Activated naive CD4-positive, alpha-beta T cell treated with anti-CD3 and anti-CD28 coated beads for 36 hours (primary cell): Measurements from ENCODE around the gene KCTD5. TPM values are rescaled to one million over a fixed set of nuclear protein-coding genes. Genes with fewer than 3 reads are reported as not detected.

ENCODE experiments used
- CTCF ChIA-PET: fragments of 350-600 bp; sonication (Branson Sonifier 250); formaldehyde crosslinking; loops from one replicate; lab custom pipeline; 2021; ENCODE audit warnings: antibody characterized with exemption; lab: Charles Lee
- DNase-seq: peaks from one replicate; pipeline ENCODE4 v3.0.0-alpha.2; 2020
- H3K27ac Mint-ChIP-seq: one replicate; pipeline ENCODE4 v1.8.0; 2021; ENCODE audit warnings: mild to moderate bottlenecking, mixed read lengths
- H3K27me3 Mint-ChIP-seq: one replicate; pipeline ENCODE4 v1.8.0; 2021; ENCODE audit warnings: low read depth, mixed read lengths
- H3K36me3 Mint-ChIP-seq: one replicate; pipeline ENCODE4 v1.8.0; 2021; ENCODE audit warnings: low read depth, mixed read lengths
- H3K4me1 Mint-ChIP-seq: one replicate; pipeline ENCODE4 v1.8.0; 2021; ENCODE audit warnings: low read depth, mixed read lengths
- H3K4me3 Mint-ChIP-seq: one replicate; pipeline ENCODE4 v1.8.0; 2021; ENCODE audit warnings: mild to moderate bottlenecking, moderate library complexity, mixed read lengths
- H3K9me3 Mint-ChIP-seq: one replicate; pipeline ENCODE4 v1.8.0; 2021; ENCODE audit warnings: mixed read lengths
- intact Hi-C: fragments of 100-400 bp; cut with micrococcal nuclease; formaldehyde crosslinking; loops from one replicate; pipeline ENCODE4 v1.15.1; 2023
- total RNA-seq, 2 experiments: library from RNA; stranded (reverse); gene quantifications; one replicate each; pipeline ENCODE4 v1.2.3, GENCODE V29; 2021

The KCTD5 gene
- total RNA-seq, 2 experiments from 2014 or later, result 21.8 to 24.1 TPM

DNA sequence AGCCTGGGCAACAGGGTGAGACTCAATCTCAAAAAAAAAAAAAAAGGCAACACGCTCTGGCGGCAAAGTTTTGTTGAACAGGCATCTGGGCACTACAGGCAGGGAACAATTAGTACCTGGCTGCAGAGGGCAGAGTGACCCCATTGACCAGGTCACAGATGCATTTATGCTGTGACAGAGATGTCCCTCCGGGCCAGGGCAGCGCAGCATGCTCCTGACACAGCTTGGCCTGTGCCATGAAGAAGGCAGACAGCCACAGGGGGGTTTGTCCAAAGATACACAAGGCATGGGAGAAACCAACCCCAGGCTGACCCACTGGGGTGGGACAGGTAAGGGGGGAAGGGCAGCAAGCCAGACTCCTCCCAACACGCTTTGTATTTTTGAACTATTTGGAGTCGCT lies 62.4 kb downstream of the KCTD5 start:
- H3K36me3 Mint-ChIP-seq, result peaks cover 2% of the 10 kb centered on the region

DNA sequence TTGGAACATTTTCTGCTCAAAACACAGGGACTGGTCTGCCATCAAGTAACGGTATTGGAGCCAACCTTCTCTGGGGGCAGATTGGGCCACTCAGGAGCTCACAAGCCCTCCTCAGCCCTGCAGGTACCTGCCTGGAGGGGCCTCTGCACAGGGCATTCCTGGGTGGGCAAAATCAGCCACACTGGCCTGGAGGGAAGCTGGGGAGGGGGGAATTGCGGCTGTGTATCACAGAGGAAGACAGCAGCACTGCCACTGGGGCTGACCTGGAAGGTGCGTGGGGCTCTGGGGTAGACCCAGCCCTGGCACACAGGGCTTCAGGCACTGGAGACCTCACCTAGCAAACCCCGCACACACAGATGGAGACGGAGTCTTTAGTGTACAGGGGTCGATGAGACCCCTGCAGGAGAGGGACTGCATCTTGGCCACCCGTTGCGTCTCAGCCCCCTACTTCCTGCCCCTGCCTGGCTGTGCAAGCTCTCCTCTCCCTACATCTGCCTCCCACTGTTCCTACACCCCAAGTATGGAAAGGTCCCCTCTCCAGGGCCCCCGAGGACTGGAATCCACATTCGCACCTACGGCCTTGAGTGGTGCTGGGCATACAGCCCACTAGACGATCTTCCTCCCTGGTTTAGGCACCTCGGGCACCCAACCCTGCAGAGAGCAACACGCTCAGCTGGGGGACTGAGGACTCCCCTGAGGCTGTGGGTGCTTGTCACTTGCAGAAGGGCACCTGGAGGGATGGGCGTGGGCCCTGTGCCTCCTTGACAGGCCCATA lies 63.0 kb downstream of the KCTD5 start:
- CTCF ChIA-PET, result no interaction called here
- no peak for DNase-seq
- Mint-ChIP-seq H3K4me3 (no peak overlapping the region), H3K4me1 (no peaks in the 10 kb centered on the region), H3K9me3 (no peaks in the 10 kb centered on the region), H3K36me3 (peaks cover 2% of the 10 kb centered on the region), H3K27me3 (no peaks in the 10 kb centered on the region), H3K27ac (no peak overlapping the region)
- intact Hi-C loops, result no loop called here

More for the DNA sequence above, 62.4 kb downstream of the KCTD5 start:
- Mint-ChIP-seq H3K9me3 (no peaks in the 10 kb centered on the region), H3K4me1 (no peaks in the 10 kb centered on the region), H3K4me3 (no peak overlapping the region), H3K27ac (no peak overlapping the region), H3K27me3 (no peaks in the 10 kb centered on the region)
- CTCF ChIA-PET, result no interaction called here
- intact Hi-C loops, result no loop called here
- no peak for DNase-seq

DNA sequence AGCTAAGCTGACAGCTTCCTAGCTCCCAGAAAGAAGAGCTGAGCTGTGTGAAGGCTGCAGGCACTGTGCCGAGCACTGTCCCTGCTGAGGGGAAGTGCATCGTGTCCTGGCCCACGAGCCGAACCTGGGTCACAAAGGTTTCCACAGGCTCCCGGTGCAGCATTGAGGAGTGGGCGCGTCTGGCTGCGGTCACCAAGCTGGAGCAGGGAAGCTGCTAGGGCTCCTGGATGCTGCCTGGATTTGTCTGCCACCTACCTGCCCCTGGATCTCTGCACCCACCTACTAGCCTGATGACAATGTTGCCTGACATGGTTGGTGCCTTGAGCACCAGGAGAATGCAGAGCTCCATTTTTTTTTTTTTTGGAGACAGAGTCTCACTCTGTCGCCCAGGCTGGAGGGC lies 63.6 kb downstream of the KCTD5 start:
- intact Hi-C loops, result no loop called here

DNA sequence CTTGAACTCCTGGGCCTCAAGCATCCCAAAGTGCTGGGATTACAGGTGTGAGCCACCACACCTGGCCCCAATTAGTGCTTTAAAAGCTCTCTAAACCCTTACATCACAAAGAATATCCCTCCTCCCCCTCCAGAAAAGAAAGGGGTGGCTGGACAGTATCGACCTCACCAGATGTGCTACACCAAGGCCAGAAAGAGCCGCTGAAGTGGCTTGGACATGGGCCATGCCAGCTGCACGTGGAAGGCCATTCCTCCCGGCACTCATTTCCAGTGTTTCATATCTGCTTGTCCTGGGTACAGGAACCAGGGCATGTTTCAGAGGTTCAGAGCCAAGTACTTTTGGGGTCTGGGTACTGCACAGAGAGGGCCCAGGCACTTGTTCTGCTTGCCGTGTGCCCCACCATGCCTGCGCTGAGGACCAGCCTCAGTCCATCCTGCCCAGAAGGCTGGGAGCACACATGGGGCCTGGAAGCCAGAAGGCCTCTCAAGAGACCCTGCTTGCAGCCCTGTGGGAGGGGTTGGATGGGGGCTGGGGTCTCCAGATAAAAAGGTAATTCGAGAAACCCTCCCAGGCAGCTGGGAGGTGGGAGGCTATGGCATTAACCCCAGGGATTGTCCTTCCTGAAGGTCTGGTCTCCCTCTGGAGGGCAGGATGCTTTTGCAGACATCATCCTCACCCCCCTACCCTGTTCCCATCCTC lies 66.6 kb downstream of the KCTD5 start:
- CTCF ChIA-PET, result no interaction called here
- no peak overlapping the region for H3K4me3 Mint-ChIP-seq

More for the DNA sequence above, 63.6 kb downstream of the KCTD5 start:
- no peak overlapping the region for H3K27ac Mint-ChIP-seq
- no peaks in the 10 kb centered on the region for H3K9me3 Mint-ChIP-seq
- H3K36me3 Mint-ChIP-seq, result peaks cover 2% of the 10 kb centered on the region
- no peak for DNase-seq
- no peak overlapping the region for H3K4me3 Mint-ChIP-seq
- CTCF ChIA-PET, result interaction anchor here (0.6 to 0.9 kb wide), 2 partner anchors 18 to 127 kb away, joined by 3 read pairs; no protein-coding TSS in a partner anchor
- no peaks in the 10 kb centered on the region for H3K27me3 Mint-ChIP-seq
- H3K4me1 Mint-ChIP-seq, result peaks cover 4% of the 10 kb centered on the region

DNA sequence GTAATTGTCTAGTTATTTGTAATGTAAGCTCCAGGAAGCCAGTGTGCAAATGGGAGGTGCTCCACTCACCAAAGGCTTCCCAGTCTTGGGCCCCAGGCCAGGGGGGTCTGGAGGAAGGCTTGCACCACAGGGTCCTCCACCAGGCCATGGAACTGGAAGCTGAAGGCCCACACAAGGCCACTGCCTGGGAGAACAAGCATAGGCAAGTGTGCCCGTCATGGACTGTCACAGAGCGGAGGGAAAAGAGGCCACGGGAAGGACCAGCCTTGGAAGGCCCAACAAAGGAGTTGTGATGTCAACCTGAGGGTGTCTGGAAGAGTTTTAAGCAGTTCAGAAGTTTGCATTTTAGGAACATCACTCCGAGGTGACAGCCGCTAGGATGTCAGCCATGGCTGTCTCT lies 67.2 kb downstream of the KCTD5 start:
- no peaks in the 10 kb centered on the region for H3K9me3 Mint-ChIP-seq
- H3K4me3 Mint-ChIP-seq, result peak overlapping the region; percentile 34
- intact Hi-C loops, result no loop called here
- CTCF ChIA-PET, result no interaction called here
- peaks cover 16% of the 10 kb centered on the region for H3K36me3 Mint-ChIP-seq
- no peaks in the 10 kb centered on the region for H3K27me3 Mint-ChIP-seq
- H3K4me1 Mint-ChIP-seq, result peaks cover 19% of the 10 kb centered on the region
- H3K27ac Mint-ChIP-seq, result no peak overlapping the region
- DNase-seq, result no peak

More for the DNA sequence above, 66.6 kb downstream of the KCTD5 start:
- Mint-ChIP-seq H3K27me3 (no peaks in the 10 kb centered on the region), H3K36me3 (peaks cover 10% of the 10 kb centered on the region), H3K9me3 (no peaks in the 10 kb centered on the region), H3K27ac (no peak overlapping the region), H3K4me1 (peaks cover 13% of the 10 kb centered on the region)
- intact Hi-C loops, result no loop called here
- DNase-seq, result no peak

DNA sequence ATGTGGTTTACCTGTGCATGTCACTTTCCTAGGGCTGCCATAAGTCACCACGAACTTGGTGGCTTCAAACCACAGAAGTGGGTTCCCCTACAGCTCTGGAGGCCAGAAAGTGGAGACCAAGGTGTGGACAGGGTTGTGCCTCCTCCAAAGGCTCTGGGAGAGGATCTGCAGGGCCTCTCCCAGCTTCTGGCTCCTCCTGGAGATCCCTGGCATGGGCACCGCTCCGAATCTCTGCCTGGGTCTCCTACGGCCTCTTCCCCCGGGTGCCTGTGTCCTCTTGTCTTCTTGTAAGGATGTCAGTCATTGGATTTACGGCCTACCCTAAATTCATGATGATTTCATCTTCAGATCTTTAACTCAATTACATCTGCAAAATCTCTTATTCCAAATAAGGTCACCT lies 67.6 kb downstream of the KCTD5 start:
- intact Hi-C loops, result loop anchor here (5.0 kb wide), 2 partner anchors 78 to 272 kb away; partner anchors contain the start of genes HCFC1R1, THOC6 and TNFRSF12A
- no peak for DNase-seq
- Mint-ChIP-seq H3K27me3 (no peaks in the 10 kb centered on the region), H3K4me1 (peaks cover 24% of the 10 kb centered on the region), H3K9me3 (no peaks in the 10 kb centered on the region), H3K27ac (no peak overlapping the region), H3K36me3 (peaks cover 21% of the 10 kb centered on the region), H3K4me3 (no peak overlapping the region)
- CTCF ChIA-PET, result no interaction called here

DNA sequence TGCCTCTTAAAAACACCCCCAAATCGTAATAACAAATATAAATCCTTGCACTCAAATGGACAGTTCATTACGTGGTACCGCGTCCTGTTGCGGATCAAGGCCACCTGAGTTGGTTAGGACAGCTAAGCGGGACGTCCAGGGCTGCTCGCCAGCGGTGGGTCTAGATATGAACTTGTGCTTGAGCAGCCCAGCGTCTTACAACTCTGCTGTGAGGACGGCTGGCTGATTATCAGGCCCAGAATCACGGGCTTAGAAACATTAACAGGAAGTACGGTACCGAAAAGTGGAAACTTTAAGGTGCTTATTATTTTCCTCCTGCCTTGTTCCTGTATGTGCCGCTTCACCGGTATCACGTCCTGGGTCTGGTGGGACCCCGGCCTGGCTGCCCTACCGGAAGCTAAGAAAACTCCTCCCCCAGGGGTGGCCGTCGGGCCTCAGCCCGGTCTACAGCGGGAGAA lies 69.3 kb downstream of the KCTD5 start:
- Mint-ChIP-seq H3K27ac (peak overlapping the region; percentile 99), H3K4me1 (peaks cover 37% of the 10 kb centered on the region), H3K36me3 (peaks cover 34% of the 10 kb centered on the region), H3K9me3 (no peaks in the 10 kb centered on the region), H3K27me3 (no peaks in the 10 kb centered on the region), H3K4me3 (peak overlapping the region; percentile 87)
- CTCF ChIA-PET, result no interaction called here
- no peak for DNase-seq
- intact Hi-C loops, result loop anchor here (1.0 to 5.0 kb wide), 7 partner anchors 26 to 597 kb away; partner anchors contain the start of genes ELOB, HCFC1R1, KCTD5 and RNPS1

DNA sequence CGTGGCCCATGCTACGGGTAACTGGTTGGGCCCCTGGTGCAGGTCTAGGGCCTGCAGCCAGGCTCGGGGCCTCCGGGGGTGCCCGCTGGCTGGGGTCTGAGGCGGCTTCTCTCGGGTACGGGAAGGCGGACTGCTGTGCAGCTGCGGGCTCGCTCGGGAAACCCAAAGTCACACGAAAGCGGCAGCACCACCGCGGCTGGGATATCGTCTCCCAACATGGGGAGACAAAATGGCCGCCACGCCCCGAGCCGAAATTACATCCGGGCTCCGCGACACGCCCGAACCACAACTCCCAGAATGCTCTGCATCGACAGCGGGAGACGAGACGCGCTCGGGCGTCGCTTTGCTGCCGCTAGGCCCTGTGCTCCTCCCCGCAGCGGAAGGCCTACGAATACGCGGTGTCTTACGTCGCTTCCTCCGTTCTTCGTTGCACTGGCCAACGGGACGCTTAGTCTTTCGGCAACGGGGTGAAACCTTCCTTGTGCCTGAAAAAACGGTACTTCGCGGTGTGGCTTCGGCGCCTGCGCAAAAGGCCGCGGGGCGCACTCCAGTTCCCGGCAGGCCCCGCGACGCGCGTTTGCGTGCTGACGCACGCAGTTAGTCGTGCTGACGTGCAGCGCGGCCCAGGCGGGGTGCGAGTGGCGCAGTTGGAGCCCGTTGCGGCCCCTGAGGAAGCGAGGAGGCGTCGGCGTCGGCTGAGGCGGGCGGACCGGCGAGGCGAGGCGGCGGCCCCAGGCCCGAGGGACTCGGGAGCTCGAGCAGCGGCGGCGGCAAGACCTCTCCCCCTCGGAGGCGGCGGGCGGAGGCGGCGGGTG lies 69.9 kb downstream of the KCTD5 start, which contains the start of gene SRRM2:
TSS of gene SRRM2 (plus strand) at position 604 of the 815 bp plus-strand sequence. CDS start 3,727 bp downstream, outside the sequence.
- Mint-ChIP-seq H3K36me3 (peaks cover 39% of the 10 kb centered on the region), H3K27ac (peak within 1 kb of the TSS; percentile 99), H3K27me3 (no peaks in the 10 kb centered on the region), H3K4me1 (peaks cover 42% of the 10 kb centered on the region), H3K4me3 (peak within 1 kb of the TSS; percentile 87), H3K9me3 (no peaks in the 10 kb centered on the region)
- DNase-seq, result peak; percentile 97
- CTCF ChIA-PET, result no interaction called here
- intact Hi-C loops, result loop anchor here (1.0 to 5.0 kb wide), 7 partner anchors 25 to 597 kb away; partner anchors contain the start of genes ELOB, HCFC1R1, KCTD5 and RNPS1

DNA sequence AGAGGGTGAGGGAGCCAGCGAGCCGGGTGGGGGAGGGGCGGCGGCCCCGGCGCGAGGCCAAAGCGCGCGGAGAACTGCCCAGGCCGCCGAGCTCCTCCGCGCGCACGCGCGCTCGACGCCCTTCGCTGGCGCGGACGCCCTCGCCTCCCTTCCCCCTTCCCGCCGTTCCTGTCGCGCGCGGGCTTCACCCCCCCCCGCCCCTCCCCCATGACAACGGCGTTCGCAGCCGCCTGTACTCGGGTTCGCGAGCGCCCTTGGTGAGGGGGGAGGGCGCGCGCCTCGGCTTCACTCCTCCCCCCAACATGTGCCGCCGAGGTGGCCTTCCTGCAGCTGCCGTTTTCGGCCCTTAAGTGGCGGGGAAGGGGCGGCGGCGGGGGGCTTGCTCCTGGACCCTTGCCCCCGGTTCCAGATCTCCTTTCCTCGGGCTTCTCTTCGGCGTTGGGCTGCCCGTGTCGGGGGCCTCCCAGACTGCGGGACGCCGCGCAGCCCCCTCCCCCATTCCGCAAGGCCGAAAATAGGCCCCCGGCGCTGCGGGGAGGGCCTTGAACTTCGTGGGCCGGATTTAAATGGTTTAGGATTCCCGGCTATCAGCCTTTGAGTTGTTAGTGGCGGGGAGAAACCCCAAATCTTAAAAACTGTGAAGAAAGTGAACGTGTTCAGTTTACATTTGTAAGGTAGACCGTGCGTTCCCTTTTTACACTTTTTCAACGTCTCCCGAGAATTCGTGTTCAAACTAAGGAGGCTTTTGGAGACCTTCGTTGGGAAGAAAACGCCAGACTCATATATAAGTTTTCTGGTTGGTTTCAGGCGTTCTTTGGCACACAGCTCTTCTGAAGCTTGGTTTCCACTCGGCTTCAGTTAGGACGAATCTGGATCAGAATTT lies 70.8 kb downstream of the KCTD5 start:
- Mint-ChIP-seq H3K4me3 (peak overlapping the region; percentile 87), H3K9me3 (no peaks in the 10 kb centered on the region), H3K27me3 (no peaks in the 10 kb centered on the region), H3K4me1 (peaks cover 45% of the 10 kb centered on the region), H3K36me3 (peaks cover 46% of the 10 kb centered on the region), H3K27ac (peak overlapping the region; percentile 99)
- intact Hi-C loops, result loop anchor here (1.0 to 5.0 kb wide), 7 partner anchors 24 to 598 kb away; partner anchors contain the start of genes ELOB, HCFC1R1, KCTD5 and RNPS1
- peak; percentile 70 for DNase-seq
- CTCF ChIA-PET, result no interaction called here

DNA sequence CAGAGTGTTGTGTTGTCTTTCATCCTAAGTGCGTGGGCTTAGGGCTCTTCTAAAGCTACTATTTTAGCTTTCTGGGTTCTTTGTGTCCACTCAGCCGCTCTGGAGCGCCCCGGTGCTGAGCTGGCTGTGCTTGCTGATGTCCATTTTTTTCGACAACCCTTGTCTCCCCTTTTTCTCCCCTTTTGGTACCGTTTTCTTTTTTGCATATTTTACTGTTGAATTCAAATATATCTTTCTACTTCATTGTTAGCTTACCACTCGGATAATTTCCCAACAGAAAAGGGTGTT lies 71.4 kb downstream of the KCTD5 start:
- Mint-ChIP-seq H3K36me3 (peaks cover 51% of the 10 kb centered on the region), H3K27ac (peak overlapping the region; percentile 89), H3K27me3 (no peaks in the 10 kb centered on the region), H3K9me3 (no peaks in the 10 kb centered on the region), H3K4me3 (peak overlapping the region; percentile 80), H3K4me1 (peaks cover 49% of the 10 kb centered on the region)
- intact Hi-C loops, result loop anchor here (2.0 to 5.0 kb wide), 3 partner anchors 81 to 599 kb away; partner anchors contain the start of genes HCFC1R1, THOC6, TNFRSF12A and TRAF7
- CTCF ChIA-PET, result no interaction called here
- no peak for DNase-seq

DNA sequence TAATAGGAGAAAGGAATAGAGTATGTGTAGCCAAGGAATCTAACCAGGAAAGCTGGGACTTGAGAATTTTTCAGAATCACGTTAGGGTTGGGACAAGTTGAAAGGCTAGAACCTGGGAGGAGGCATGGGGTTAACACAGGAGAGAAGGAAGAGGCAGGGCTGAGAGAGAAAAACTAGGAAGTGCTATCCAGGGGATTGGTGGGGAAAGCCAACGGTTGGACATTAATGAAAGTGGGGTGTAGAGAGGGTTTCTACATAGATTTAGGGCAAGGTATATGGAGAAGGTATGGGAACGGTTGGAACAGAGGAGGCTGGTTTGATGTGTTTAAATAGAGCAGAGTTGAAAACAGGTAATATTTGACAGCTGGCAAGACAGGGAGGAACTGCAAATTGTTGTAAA lies 72.8 kb downstream of the KCTD5 start:
- no peaks in the 10 kb centered on the region for H3K27me3 Mint-ChIP-seq
- H3K36me3 Mint-ChIP-seq, result peaks cover 62% of the 10 kb centered on the region
- DNase-seq, result no peak
- CTCF ChIA-PET, result no interaction called here
- peak overlapping the region; percentile 89 for H3K27ac Mint-ChIP-seq
- H3K4me1 Mint-ChIP-seq, result peaks cover 60% of the 10 kb centered on the region
- intact Hi-C loops, result no loop called here
- peak overlapping the region; percentile 80 for H3K4me3 Mint-ChIP-seq
- no peaks in the 10 kb centered on the region for H3K9me3 Mint-ChIP-seq
